Measurements from ENCODE around the gene PEX11B. TPM values are rescaled to one million over a fixed set of nuclear protein-coding genes. Genes with fewer than 3 reads are reported as not detected.

PEX11B gene
- total and polyA plus RNA-seq, 2 of the 4 experiments (the other 2 are of a cell fraction), result 15.4 to 24.3 TPM

GRCh38 chr1:145946477-145946986, 28.0 kb upstream of the PEX11B start:
- dilution Hi-C loops (cut with HindIII; ENCODE audit: low sequenced_read_pairs, unreplicated experiment) (no loop called here), in situ Hi-C loops (cut with MboI; ENCODE audit: low sequenced_read_pairs) (no loop called here), intact Hi-C loops (cut with micrococcal nuclease) (no loop called here)
- WGBS, 2 experiments (ENCODE audit: extremely low coverage in 2 of 2, insufficient read length in 1 of 2), result no CpG with 5 or more reads among the region's 4 CpGs
- H3K4me2 ChIP-seq (ENCODE audit: low read depth, low read length), result no peak overlapping the region
- no peak overlapping the region for H3K4ac ChIP-seq (ENCODE audit: low read depth, low read length)
- H2BK20ac ChIP-seq (ENCODE audit: low read depth, low read length), result no peak overlapping the region
- no peaks in the 10 kb centered on the region for H3K9me3 ChIP-seq (ENCODE audit: control insufficient read depth, insufficient read depth, low read length)
- H2BK5ac ChIP-seq (ENCODE audit: low read depth, low read length, poor library complexity, severe bottlenecking), result no peak overlapping the region
- no peak overlapping the region for H3K18ac ChIP-seq (ENCODE audit: low read depth, low read length)
- no peak overlapping the region for H3K4me3 ChIP-seq (ENCODE audit: insufficient read depth, low read depth, low read length)
- peaks cover 7% of the 10 kb centered on the region; the same call in 1 of the 2 replicates for H4K20me1 ChIP-seq (ENCODE audit: insufficient read depth, low read length)
- no peak overlapping the region for H2AFZ ChIP-seq (replicated peaks; ENCODE audit: low read length, poor library complexity)
- H2AK9ac ChIP-seq (replicated peaks; ENCODE audit: low read depth, low read length, poor library complexity), result no peak overlapping the region
- no peak for ATAC-seq (ENCODE audit: low read depth)
- TF ChIP-seq FOS (IDR thresholded peaks at IDR 0.05; ENCODE audit: low read depth, low read length) (no peak), MXI1 (IDR thresholded peaks at IDR 0.05; ENCODE audit: borderline replicate concordance, low read depth, low read length) (no peak), POLR2A (IDR thresholded peaks at IDR 0.05; ENCODE audit: low read depth, low read length) (no peak), RFX5 (IDR thresholded peaks at IDR 0.05; ENCODE audit: low read depth, low read length) (no peak), BHLHE40 (IDR thresholded peaks at IDR 0.05; ENCODE audit: low read depth, low read length) (no peak), SMC3 (IDR thresholded peaks at IDR 0.05; ENCODE audit: low read depth, low read length) (no peak), CTCF (conservative IDR thresholded peaks at IDR 0.05; ENCODE audit: low read depth, low read length) (no peak), CHD1 (IDR thresholded peaks at IDR 0.05; ENCODE audit: low read depth, low read length) (no peak), RAD21 (IDR thresholded peaks at IDR 0.05; ENCODE audit: low read length) (no peak)
- ChIA-PET CTCF (no interaction called here), POLR2A (ENCODE audit: unreplicated experiment) (no interaction called here)
- no peak overlapping the region for H3K56ac ChIP-seq (ENCODE audit: extremely low read depth, insufficient read depth, low read length)
- no peak overlapping the region for H3K9ac ChIP-seq (ENCODE audit: low read depth, low read length)
- H2BK15ac ChIP-seq (ENCODE audit: low read depth, low read length), result no peak overlapping the region
- H4K5ac ChIP-seq (ENCODE audit: low read depth, low read length), result no peak overlapping the region
- no peak overlapping the region for H2AK5ac ChIP-seq (ENCODE audit: low read depth, low read length)
- no peak overlapping the region for H2BK120ac ChIP-seq (ENCODE audit: low read depth, low read length)
- H4K8ac ChIP-seq (ENCODE audit: low read depth in 2 of 2, low read length in 2 of 2), result no peak overlapping the region
- H3K27ac ChIP-seq (ENCODE audit: insufficient read depth, low read length), result no peak overlapping the region
- H3K36me3 ChIP-seq (ENCODE audit: control insufficient read depth, insufficient read depth, low read length), result peaks cover 17% of the 10 kb centered on the region
- DNase-seq, result no peak
- no peak overlapping the region for H3K23ac ChIP-seq (ENCODE audit: low read depth, low read length)
- no peak overlapping the region for H4K91ac ChIP-seq (ENCODE audit: insufficient read depth, low read depth, low read length)
- H3K27me3 ChIP-seq (ENCODE audit: control insufficient read depth, insufficient read depth, low read length), result no peaks in the 10 kb centered on the region
- peaks cover 7% of the 10 kb centered on the region for H3K9me1 ChIP-seq (ENCODE audit: insufficient read depth, low read length)
- H3K4me1 ChIP-seq (ENCODE audit: control insufficient read depth, insufficient read depth, low read length), result no peaks in the 10 kb centered on the region
- peaks cover 36 to 53% of the 10 kb centered on the region in 2 experiments for H3K79me1 ChIP-seq (ENCODE audit: low read depth in 1 of 2, low read length in 2 of 2)
- no TSS peak for BruUV-seq (replicated peaks)
- H3K14ac ChIP-seq (replicated peaks; ENCODE audit: low read depth, low read length), result no peak overlapping the region

All from IMR-90 (cell line).